Measurements from ENCODE around the gene GLYR1.

- TF ChIP-seq, protein P1, sequence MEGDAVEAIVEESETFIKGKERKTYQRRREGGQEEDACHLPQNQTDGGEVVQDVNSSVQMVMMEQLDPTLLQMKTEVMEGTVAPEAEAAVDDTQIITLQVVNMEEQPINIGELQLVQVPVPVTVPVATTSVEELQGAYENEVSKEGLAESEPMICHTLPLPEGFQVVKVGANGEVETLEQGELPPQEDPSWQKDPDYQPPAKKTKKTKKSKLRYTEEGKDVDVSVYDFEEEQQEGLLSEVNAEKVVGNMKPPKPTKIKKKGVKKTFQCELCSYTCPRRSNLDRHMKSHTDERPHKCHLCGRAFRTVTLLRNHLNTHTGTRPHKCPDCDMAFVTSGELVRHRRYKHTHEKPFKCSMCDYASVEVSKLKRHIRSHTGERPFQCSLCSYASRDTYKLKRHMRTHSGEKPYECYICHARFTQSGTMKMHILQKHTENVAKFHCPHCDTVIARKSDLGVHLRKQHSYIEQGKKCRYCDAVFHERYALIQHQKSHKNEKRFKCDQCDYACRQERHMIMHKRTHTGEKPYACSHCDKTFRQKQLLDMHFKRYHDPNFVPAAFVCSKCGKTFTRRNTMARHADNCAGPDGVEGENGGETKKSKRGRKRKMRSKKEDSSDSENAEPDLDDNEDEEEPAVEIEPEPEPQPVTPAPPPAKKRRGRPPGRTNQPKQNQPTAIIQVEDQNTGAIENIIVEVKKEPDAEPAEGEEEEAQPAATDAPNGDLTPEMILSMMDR (optimal IDR thresholded peaks at IDR 0.05 in 1 of 3, IDR thresholded peaks at IDR 0.05 in 1 of 3, conservative IDR thresholded peaks at IDR 0.05 in 1 of 3; ENCODE audit: extremely low read depth in 1 of 3, insufficient read depth in 2 of 3, low read length in 3 of 3) = no peak
- no peak for TF ChIP-seq EZH2 (IDR thresholded peaks at IDR 0.05; ENCODE audit: low read length)
Observed at GRCh38 chr16:4868026-4868425, 20.9 kb upstream of the GLYR1 start.
